HG02571 (cell line): ENCODE data around the gene LRRC4C.
A peak's percentile ranks its signal among the peaks of the same experiment; 100 is the strongest.

ENCODE experiments used
- ATAC-seq: cut with Tn5 transposase; IDR thresholded peaks from one replicate; pipeline ENCODE4 v1.9.1; 2021; ENCODE audit warnings: mild to moderate bottlenecking, moderate library complexity; ENCODE audit not compliant: unreplicated experiment

LRRC4C gene

DNA sequence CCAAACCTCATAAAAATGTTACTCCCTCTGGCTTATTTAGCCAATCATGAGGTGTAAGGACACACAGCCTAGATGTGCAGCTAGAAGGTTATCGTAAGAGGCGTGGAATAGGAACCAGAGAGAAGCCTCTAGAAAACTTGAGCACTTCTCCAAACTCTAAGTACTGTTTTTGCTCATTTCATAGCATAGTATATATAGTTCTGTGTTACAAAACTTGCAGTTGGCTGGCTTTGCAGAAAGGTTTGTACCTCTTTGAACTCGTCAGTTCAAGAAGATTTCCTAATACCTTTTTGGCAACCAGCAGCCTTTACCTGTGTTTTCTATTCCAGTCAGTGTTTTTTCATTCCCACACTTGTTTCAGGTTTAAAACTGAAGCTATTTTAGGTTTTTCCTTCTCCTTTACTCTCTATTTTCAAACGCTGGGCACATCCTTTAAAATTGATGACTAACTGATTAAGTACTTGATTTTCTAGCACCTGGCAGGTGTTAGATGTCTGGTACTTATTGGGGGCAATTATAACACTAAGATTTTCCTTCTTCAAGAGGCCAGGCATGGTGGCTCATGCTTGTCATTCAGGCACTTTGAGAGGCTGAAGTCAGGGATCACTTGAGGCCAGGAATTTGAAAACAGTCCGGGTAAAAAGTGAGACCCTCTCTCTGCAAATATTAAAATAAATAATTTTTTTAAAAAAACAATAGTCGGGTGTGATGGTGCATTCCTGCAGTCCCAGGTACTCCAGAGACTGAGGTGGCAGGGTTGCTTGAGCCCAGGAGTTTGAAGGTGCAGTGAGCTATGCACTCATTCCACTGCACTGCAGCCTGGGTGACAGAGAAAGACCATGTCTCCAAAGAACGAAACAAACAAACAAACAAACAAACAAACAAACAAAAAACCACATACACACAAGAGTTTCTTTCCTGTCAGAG is 125.2 kb downstream of the LRRC4C start:
- ATAC-seq = no peak

DNA sequence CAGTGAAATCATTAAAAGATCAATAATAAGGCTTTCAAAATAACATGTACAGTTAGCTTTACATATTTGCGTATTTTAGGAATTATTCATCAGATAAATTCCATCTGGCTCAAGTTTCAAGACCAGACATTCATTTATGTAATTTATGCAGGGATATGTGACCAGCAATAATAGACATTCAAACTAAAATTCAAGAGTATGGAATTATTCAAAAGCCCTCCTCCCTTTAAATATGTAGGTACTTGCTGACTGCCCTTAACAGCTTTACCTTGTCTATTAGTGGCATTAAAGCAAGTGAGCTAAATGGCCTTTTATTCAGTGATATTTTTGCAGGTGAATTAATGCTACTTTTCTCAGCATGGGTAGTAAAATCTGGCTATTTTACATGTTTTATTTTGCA is 126.1 kb downstream of the LRRC4C start:
- ATAC-seq = no peak

DNA sequence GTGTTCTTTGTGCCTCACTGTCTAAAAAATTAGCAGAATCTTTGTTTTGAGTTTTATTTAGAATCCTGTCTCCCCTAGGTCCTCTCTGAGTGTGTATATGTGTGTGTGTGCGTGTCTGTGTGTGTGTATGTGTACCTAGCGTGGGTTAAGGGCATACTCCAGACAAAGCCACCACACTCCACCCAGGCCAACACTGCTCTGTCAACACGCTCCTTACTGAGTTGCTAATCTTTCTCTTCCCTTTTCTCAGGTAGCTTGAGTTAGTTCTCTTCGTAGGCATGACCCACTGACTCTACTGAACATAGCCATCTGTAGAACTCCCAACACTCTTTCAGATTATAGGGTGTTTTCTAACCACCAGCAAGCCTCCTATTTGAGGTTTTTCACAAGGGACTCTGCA is 131.1 kb downstream of the LRRC4C start:
- no peak for ATAC-seq

- no peak for ATAC-seq
These were observed 136.0 kb downstream of the LRRC4C start for GRCh38 chr11:41323446-41323845.

- ATAC-seq = no peak
These were observed 138.8 kb downstream of the LRRC4C start for GRCh38 chr11:41320653-41321052.

DNA sequence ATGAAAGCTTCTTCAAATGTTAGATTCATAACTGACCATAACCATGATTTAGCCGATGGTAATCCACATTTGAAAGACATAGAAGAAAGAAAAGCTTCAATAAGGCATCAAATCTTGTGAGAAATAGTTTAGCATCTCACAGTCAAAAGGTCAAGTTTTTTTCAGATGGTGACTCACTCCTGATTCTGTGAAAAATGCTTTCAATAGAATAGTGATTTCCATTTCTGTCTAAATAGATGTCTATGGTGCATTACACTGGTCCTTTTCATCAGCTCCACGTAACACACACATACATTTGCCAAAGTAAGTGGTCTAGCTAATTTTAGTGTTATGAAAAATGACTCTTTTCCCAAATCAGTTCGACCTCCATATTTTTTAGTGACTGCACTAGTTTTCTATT is 139.2 kb downstream of the LRRC4C start:
- ATAC-seq = no peak

DNA sequence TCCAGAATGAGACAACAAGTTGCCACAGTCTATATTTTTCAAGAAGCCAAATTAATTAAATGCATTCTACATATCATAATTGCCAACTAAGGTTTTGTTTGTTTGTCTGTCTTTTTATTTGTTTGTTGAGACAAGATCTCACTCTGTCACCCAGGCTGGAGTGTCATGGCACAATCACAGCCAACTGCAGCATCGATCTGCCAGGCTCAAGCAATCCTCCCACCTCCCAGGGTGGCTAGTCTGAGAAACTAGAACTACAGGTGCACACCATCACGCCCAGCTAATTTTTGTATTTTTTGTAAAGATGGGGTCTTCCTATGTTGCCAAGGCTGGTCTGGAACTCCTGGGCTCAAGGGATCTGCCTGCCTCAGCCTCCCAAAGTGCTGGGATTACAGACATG is 140.0 kb downstream of the LRRC4C start:
- no peak for ATAC-seq

GRCh38 chr11:41316751-41317150 is 142.7 kb downstream of the LRRC4C start:
- no peak for ATAC-seq

DNA sequence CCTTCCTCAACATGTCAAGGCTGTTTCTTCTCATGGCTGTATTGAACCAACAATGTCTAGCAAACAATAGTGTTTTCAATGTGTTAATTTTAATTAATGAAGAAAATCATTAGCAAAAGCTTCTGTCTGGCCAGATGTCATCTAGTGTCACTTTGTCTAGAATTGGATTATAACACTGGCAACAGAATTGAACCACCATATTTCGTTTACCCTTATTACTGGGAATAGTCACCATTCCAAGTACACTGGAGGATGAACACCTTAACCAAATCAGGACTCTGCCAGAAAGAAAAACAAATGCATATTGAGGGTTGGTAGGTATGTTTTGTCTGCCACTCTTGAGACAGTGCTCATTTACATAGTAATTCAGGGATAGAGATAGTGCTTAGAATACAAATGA is 146.2 kb downstream of the LRRC4C start:
- ATAC-seq = no peak

DNA sequence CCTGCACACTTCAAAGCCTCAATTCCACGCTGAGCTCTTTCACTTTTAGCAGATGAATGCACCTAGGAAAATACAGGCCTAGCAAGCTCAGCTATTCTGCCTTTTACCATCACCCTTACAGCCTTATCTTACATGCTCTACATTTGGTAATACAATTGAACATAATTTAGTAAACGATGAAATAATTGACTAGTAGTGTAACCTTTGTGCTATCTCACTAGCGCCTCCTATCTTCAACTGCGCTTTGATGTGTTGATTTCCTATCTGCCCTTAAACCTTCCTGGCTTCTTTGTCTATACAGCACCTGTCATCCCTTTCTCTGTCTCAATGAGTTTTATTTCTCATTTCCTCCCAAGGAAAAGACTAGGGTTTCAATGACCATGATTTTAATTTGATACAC is 149.7 kb downstream of the LRRC4C start:
- peak; percentile 11 for ATAC-seq

DNA sequence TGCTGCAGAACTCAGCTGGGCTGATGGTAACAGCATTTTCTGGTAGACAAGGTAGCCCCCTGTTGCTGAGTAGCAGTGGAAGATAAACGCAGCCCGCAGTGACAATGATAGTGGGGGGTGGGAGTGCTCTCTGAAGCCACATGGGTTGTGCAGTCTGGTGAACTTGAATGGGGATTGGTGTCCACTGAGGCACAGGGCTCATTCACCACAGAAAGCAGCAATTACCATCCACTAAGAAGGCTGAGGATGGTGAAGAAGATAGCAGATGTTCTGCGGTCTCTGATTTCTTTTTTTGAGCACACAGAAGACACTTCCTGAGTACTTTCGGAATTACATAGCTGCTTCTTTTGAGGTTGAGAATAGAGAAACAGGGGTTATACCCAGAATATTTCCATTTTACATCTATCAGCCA is 150.3 kb downstream of the LRRC4C start:
- peak; percentile 73 for ATAC-seq

DNA sequence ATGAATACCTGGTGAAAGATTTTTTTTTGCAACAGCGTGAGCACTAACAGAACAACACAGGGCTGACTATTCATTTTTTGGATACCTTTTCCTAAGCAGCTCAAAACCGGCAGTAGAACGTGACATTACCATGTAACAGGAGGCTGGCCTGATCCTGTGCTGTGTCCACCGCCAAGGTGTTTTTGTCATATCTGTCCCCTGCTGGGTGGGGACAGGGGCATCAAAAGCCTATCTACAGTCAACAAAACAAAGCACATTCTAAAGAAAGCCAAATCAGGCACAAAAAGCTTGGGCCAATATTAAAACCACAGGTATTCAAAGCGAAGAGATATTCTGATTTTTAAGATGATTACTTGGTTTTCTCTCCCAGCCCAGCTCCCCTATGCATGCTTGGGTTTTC is 151.2 kb downstream of the LRRC4C start:
- ATAC-seq = no peak

GRCh38 chr11:41307296-41308080 is 152.0 kb downstream of the LRRC4C start:
- no peak for ATAC-seq

GRCh38 chr11:41306431-41306830 is 153.0 kb downstream of the LRRC4C start:
- ATAC-seq = no peak

GRCh38 chr11:41301023-41301422 is 158.4 kb downstream of the LRRC4C start:
- no peak for ATAC-seq

GRCh38 chr11:41289408-41289807 is 170.0 kb downstream of the LRRC4C start:
- no peak for ATAC-seq

GRCh38 chr11:41286751-41287150 is 172.7 kb downstream of the LRRC4C start:
- ATAC-seq = no peak

GRCh38 chr11:41284354-41284753 is 175.1 kb downstream of the LRRC4C start:
- ATAC-seq = no peak

DNA sequence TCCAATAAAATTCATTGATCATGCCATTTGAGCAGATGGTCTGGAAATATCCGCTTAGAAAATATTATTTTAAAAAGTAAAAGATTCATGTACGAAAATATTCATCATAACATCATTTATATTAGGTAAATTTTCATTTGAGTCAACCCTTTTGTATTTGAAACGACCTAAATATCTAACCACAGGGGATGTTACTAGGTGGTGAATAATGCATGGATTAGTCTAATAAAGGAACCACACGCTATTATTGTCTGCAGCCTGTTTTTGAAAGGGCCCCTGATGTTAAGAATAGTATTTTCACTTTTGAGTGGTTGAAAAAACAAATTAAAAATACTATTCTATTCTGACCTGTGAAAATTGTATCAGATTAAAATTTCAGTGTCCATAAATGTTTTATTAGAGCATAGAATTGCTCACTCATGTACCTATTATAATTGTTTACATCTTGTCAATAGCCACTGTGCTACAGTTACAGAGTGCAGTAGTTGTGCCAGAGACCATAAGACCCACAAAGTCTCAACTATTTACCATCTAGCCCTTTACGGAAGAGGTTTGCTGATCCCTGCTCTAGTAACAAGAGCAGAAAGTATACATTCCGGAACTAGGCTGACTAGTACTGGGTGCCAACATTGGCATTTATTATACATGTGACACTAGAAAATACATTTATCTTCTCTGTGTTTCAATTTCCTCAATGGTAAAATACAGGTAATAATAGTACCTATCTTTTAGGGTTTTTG is 176.1 kb downstream of the LRRC4C start:
- ATAC-seq = no peak

- ATAC-seq = no peak
These were observed 177.1 kb downstream of the LRRC4C start for GRCh38 chr11:41282395-41282794.

DNA sequence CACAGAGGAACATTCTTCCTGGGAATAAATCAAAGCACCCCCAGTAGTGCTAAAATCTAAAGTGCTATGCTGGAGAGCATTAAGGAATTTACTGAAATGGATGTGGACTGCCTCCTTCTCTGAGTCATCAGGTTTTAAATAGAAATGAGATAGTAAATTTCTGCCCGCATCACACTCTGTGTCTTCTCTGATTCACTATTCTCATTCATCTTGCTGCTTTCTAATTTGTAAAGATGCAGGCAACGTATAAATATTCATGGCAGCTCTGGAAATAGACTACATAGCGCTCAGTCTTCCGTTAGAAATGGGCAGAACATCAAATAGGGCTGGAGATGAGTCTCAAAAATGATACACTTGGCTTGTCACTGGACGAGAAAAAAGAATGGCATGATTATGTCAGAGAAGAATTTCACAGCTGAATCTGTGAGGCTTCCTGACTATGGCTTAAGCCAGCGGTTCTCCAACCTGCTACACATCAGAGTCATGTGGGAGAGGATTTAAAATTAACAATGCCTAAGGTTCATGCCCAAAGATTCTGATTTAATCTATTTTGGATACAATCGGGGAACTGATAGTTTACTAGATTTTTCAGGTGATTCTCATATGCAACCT is 178.2 kb downstream of the LRRC4C start:
- ATAC-seq = no peak
